ENCODE results near the gene AHNAK. TPM values are rescaled to one million over a fixed set of nuclear protein-coding genes. Genes with fewer than 3 reads are reported as not detected.

The AHNAK gene
- total RNA-seq, 4 donors from 2014 or later: 571 to 1,016 (median 697) TPM

DNA sequence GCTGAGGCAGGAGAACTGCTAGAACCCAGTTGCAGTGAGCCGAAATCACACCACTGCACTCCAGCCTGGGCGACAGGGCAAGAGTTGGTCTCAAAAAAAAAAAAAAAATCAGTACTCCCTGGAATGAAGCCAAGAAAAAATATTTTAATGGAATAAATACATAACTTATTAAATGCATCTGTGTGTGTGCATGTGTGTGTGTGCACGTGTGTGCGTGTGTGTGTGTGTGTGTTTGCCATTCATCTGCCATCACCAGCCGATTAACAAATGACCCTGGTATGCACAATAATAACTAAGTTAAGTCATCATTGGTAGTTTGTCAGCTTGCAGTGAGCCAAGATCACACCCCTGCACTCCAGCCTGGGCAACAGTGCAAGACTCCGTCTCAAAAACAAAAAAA is 162.8 kb downstream of the AHNAK start:
- no peaks in the 10 kb centered on the region for H3K9me3 ChIP-seq

More for the DNA sequence above, 162.8 kb downstream of the AHNAK start:
- Histone ChIP-seq H3K27me3 (no peaks in the 10 kb centered on the region), H3K4me1 (peaks cover 0 to 7% (median 0%) of the 10 kb centered on the region in 4 donors), H3K27ac (no peak overlapping the region), H3K4me3 (no peak overlapping the region), H3K36me3 (no peaks in the 10 kb centered on the region)
- TF ChIP-seq, protein P1, sequence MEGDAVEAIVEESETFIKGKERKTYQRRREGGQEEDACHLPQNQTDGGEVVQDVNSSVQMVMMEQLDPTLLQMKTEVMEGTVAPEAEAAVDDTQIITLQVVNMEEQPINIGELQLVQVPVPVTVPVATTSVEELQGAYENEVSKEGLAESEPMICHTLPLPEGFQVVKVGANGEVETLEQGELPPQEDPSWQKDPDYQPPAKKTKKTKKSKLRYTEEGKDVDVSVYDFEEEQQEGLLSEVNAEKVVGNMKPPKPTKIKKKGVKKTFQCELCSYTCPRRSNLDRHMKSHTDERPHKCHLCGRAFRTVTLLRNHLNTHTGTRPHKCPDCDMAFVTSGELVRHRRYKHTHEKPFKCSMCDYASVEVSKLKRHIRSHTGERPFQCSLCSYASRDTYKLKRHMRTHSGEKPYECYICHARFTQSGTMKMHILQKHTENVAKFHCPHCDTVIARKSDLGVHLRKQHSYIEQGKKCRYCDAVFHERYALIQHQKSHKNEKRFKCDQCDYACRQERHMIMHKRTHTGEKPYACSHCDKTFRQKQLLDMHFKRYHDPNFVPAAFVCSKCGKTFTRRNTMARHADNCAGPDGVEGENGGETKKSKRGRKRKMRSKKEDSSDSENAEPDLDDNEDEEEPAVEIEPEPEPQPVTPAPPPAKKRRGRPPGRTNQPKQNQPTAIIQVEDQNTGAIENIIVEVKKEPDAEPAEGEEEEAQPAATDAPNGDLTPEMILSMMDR (IDR thresholded peaks at IDR 0.05): no peak
- TF ChIP-seq POLR2A (IDR thresholded peaks at IDR 0.05): no peak
- DNase-seq: no peak

Small RNA genes within 50 kb of the gene (small RNA-seq; reads per million reads assigned to genes)
- gene EEF1G (0 reads per million in 2 donors), gene MIR6747 (0 reads per million in 2 donors)

Other genes with a start within 250 kb of the AHNAK start
- gene SCGB1D4, start 247.7 kb downstream of the AHNAK start, total RNA-seq: not detected
- gene ASRGL1, start 209.4 kb downstream of the AHNAK start, total RNA-seq: 10 to 100 TPM; 26.0 to 57.8 (median 29.8) TPM
- gene SCGB1A1, start 127.8 kb downstream of the AHNAK start, total RNA-seq: not detected
- 1,000 to 10,000 TPM in 1 of 4 donors, 100 to 1,000 TPM in 3; 781 to 1,253 (median 958) TPM for gene EEF1G, start 27.1 kb upstream of the AHNAK start, total RNA-seq
- gene TUT1, start 44.7 kb upstream of the AHNAK start, total RNA-seq: 10 to 100 TPM in 3 of 4 donors, 1 to 10 TPM in 1; 5.0 to 29.4 (median 17.5) TPM
- gene MTA2, start 55.1 kb upstream of the AHNAK start, total RNA-seq: 10 to 100 TPM; 47.9 to 74.7 (median 58.9) TPM
- 100 to 1,000 TPM in 1 of 4 donors, 10 to 100 TPM in 3; 41.3 to 128 (median 59.8) TPM for gene EML3, start 66.0 kb upstream of the AHNAK start, total RNA-seq
- 1 to 10 TPM in 3 of 4 donors, not detected in 1; 1.9 to 3.9 (median 1.9) TPM for gene ROM1, start 66.5 kb upstream of the AHNAK start, total RNA-seq
- 10 to 100 TPM; 26.6 to 88.3 (median 38.0) TPM for gene B3GAT3, start 75.2 kb upstream of the AHNAK start, total RNA-seq
- 100 to 1,000 TPM; 131 to 146 (median 140) TPM for gene GANAB, start 99.8 kb upstream of the AHNAK start, total RNA-seq
- gene INTS5, start 106.5 kb upstream of the AHNAK start, total RNA-seq: 10 to 100 TPM; 14.9 to 21.3 (median 19.5) TPM
- gene C11orf98, start 118.4 kb upstream of the AHNAK start, total RNA-seq: 10 to 100 TPM; 29.2 to 97.4 (median 41.1) TPM
- 10 to 100 TPM in 1 of 4 donors, 1 to 10 TPM in 2, not detected in 1; 9.1 to 13.5 (median 9.2) TPM for gene CSKMT, start 118.5 kb upstream of the AHNAK start, total RNA-seq
- 10 to 100 TPM; 11.1 to 23.9 (median 12.7) TPM for gene UQCC3, start 124.9 kb upstream of the AHNAK start, total RNA-seq
- 10 to 100 TPM in 3 of 4 donors, 1 to 10 TPM in 1; 6.6 to 25.6 (median 11.9) TPM for gene LBHD1, start 125.5 kb upstream of the AHNAK start, total RNA-seq
- 100 to 1,000 TPM in 2 of 4 donors, 10 to 100 TPM in 2; 91.1 to 169 (median 100) TPM for gene UBXN1, start 132.3 kb upstream of the AHNAK start, total RNA-seq
- gene LRRN4CL, start 142.7 kb upstream of the AHNAK start, total RNA-seq: 10 to 100 TPM in 1 of 4 donors, 1 to 10 TPM in 3; 5.4 to 11.6 (median 8.8) TPM
- gene BSCL2, start 160.6 kb upstream of the AHNAK start, total RNA-seq: 10 to 100 TPM; 51.5 to 71.2 (median 61.3) TPM
- not detected for gene GNG3, start 160.9 kb upstream of the AHNAK start, total RNA-seq
- 10 to 100 TPM; 38.7 to 68.8 (median 50.3) TPM for gene HNRNPUL2, start 180.7 kb upstream of the AHNAK start, total RNA-seq
- 10 to 100 TPM; 16.5 to 30.5 (median 22.9) TPM for gene TTC9C, start 181.7 kb upstream of the AHNAK start, total RNA-seq
- gene ZBTB3, start 207.4 kb upstream of the AHNAK start, total RNA-seq: 10 to 100 TPM in 2 of 4 donors, 1 to 10 TPM in 2; 5.0 to 22.0 (median 9.2) TPM
- gene POLR2G, start 214.8 kb upstream of the AHNAK start, total RNA-seq: 10 to 100 TPM; 12.4 to 33.8 (median 23.5) TPM
- 10 to 100 TPM; 15.6 to 29.6 (median 17.8) TPM for gene TAF6L, start 224.6 kb upstream of the AHNAK start, total RNA-seq
- gene TMEM179B, start 240.6 kb upstream of the AHNAK start, total RNA-seq: 100 to 1,000 TPM in 1 of 4 donors, 10 to 100 TPM in 3; 28.9 to 112 (median 83.6) TPM
- gene TMEM223, start 245.2 kb upstream of the AHNAK start, total RNA-seq: 10 to 100 TPM; 13.8 to 34.5 (median 19.8) TPM

Measured in Peyer's patch (tissue), 4 donors.